HG02885 (cell line): ENCODE measurements around the gene NT5DC4.

Source experiments
- ATAC-seq: cut with Tn5 transposase; IDR thresholded peaks from one replicate; pipeline ENCODE4 v1.9.1; 2021; ENCODE audit warnings: mild to moderate bottlenecking; ENCODE audit not compliant: unreplicated experiment, poor library complexity

The NT5DC4 gene

GRCh38 chr2:112776113-112776512 is 55.3 kb downstream of the NT5DC4 start:
- no peak for ATAC-seq

- no peak for ATAC-seq
These were observed 56.2 kb downstream of the NT5DC4 start for GRCh38 chr2:112777036-112777435.

GRCh38 chr2:112779598-112779997 is 58.8 kb downstream of the NT5DC4 start:
- no peak for ATAC-seq

DNA sequence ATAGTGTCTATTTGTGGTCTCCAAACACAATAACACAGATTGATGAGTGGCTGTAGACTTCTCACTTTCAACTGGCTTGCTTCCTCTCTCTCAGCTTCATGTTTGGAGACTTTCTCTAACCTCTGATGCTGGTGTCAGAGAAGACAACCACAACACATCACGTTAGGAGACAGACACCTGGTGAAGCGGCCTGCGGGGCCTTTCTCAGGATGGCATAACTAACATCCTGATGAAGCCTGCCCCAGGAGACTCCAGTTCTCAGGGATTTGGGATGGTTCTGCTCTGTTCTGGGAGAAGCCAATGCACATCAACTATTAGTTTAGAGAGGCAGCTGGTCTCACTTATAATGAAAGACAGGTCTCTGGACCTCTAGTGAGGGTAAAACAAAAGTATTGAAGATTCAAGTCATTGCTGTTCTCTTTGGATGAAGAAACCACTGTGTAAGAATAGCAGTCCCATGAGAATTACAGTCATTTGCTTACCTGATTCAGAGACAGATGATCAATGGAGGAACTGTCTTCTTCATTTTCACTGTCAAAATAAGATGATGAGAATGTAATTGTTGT is 61.5 kb downstream of the NT5DC4 start:
- ATAC-seq: peak; percentile 82

- ATAC-seq: no peak
These were observed 62.4 kb downstream of the NT5DC4 start for GRCh38 chr2:112783187-112783714.

DNA sequence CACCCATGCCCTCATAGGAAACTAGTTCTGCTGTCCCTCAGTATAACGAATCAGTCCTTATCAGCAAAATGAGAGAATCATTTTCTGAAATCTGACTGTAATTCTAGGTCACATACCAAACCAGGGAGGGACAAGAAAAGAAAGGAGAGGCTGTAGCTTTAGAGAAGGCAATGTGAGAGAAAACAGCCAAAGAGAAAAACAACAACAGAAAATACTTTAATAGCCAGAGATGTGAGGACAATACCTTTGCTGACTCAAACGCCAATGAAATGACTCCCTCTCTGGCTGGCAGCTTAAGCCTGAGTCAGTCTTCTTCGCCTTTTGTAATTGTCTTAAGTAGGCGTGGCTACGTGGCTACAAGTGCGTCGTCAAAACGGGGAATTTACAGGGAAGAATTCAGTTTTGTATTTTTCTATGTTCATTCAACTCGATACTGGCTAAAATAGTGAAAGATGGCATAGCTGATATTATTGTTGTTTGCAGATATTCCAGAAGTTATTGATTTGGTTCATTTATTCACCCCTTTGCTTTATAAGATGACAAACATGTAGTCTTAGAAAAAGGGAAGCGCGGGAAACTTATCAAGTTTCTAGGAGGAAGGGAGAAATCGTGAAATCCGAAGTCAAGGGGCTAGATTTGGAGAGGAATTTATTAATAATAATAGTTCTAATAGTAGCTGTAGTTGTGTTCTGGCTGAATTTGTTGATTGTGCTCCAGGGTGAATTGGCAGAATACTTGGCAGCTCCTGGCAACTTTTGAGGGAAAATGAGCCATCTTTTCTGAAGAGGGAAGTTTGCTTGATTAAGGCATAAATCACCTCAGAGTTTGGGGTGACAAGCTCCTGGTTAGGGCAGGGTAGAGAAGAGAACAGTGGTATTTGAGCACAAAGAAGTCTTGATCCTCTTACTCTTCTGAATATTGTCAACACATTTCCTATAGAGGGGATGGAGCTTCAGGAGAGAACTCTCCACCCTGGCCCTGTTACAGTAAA is 63.7 kb downstream of the NT5DC4 start, which contains the start of gene IL1A:
TSS of gene IL1A (minus strand) at position 295 of the 991 bp plus-strand sequence. CDS start 723 bp downstream, outside the sequence.
- no peak for ATAC-seq

- no peak for ATAC-seq
These were observed 66.5 kb downstream of the NT5DC4 start for GRCh38 chr2:112787294-112787693.

- no peak for ATAC-seq
These were observed 67.0 kb downstream of the NT5DC4 start for GRCh38 chr2:112787729-112788393.

DNA sequence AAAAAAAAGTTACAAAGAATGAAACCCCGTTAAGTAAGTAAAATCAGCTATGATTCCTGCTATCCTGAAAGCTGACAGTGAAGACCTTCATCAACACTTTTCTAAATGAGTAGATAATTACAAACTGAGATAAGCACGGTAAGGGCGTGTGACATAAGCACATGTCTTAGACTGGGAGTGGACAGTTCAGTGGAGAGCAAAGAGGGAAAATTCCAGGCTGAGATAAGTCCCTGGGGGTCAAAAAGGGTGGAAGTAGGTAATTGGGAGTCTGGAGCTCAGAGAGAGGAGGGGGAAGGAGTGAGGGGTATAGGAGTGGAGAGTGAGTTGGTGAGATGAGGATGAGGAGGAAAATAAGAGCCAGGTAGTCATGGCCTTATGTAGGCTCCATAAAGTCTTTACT is 67.8 kb downstream of the NT5DC4 start:
- ATAC-seq: no peak
